Measurements from ENCODE around the gene UFC1. TPM values are rescaled to one million over a fixed set of nuclear protein-coding genes. Genes with fewer than 3 reads are reported as not detected.

UFC1 gene
- total RNA-seq, 4 donors from 2014 or later = 44.2 to 98.8 (median 80.2) TPM

- Histone ChIP-seq H3K27ac (peak overlapping the region; percentile 86), H3K4me3 (peak overlapping the region; percentile 71), H3K9me3 (no peaks in the 10 kb centered on the region), H3K4me1 (peaks cover 52% of the 10 kb centered on the region), H3K27me3 (no peaks in the 10 kb centered on the region), H3K36me3 (peaks cover 28% of the 10 kb centered on the region)
- TF ChIP-seq POLR2AphosphoS5 (IDR thresholded peaks at IDR 0.05) = no peak
- no peak for TF ChIP-seq POLR2A (IDR thresholded peaks at IDR 0.05)
- TF ChIP-seq EP300 (IDR thresholded peaks at IDR 0.05) = no peak
- no peak for TF ChIP-seq CTCF (IDR thresholded peaks at IDR 0.05)
- DNase-seq (ENCODE audit: low spot score in 2 of 2) = no peak
- WGBS = 58% methylated on average over 9 of the region's 9 CpGs
These were observed 24.1 kb downstream of the UFC1 start for GRCh38 chr1:161177936-161178244.

GRCh38 chr1:161179698-161180097 lies 25.9 kb downstream of the UFC1 start:
- Histone ChIP-seq H3K27me3 (no peaks in the 10 kb centered on the region), H3K36me3 (peaks cover 12% of the 10 kb centered on the region), H3K4me1 (peaks cover 52% of the 10 kb centered on the region), H3K27ac (no peak overlapping the region), H3K9me3 (no peaks in the 10 kb centered on the region), H3K4me3 (no peak overlapping the region)
- TF ChIP-seq CTCF (IDR thresholded peaks at IDR 0.05) = no peak
- no peak for TF ChIP-seq POLR2A (IDR thresholded peaks at IDR 0.05)
- no peak for TF ChIP-seq EP300 (IDR thresholded peaks at IDR 0.05)
- 65% methylated on average over 3 of the region's 3 CpGs for WGBS
- no peak for DNase-seq (ENCODE audit: low spot score in 2 of 2)

GRCh38 chr1:161180639-161181038 lies 26.9 kb downstream of the UFC1 start:
- peaks cover 57% of the 10 kb centered on the region for H3K4me1 ChIP-seq
- WGBS = 64% methylated on average over 1 of the region's 1 CpG
- no peak overlapping the region for H3K27ac ChIP-seq
- peaks cover 2% of the 10 kb centered on the region for H3K36me3 ChIP-seq
- H3K4me3 ChIP-seq = no peak overlapping the region
- TF ChIP-seq CTCF (IDR thresholded peaks at IDR 0.05) = peak in 1 of 2 donors; percentile 11
- TF ChIP-seq POLR2AphosphoS5 (IDR thresholded peaks at IDR 0.05) = no peak
- TF ChIP-seq POLR2A (IDR thresholded peaks at IDR 0.05) = no peak
- no peaks in the 10 kb centered on the region for H3K9me3 ChIP-seq
- DNase-seq (ENCODE audit: low spot score in 2 of 2) = no peak
- H3K27me3 ChIP-seq = no peaks in the 10 kb centered on the region

GRCh38 chr1:161182214-161182613 lies 28.4 kb downstream of the UFC1 start:
- H3K4me3 ChIP-seq = no peak overlapping the region
- no peaks in the 10 kb centered on the region for H3K9me3 ChIP-seq
- no peak for DNase-seq (ENCODE audit: low spot score in 2 of 2)
- H3K27ac ChIP-seq = no peak overlapping the region
- 80% methylated on average over 1 of the region's 1 CpG for WGBS
- TF ChIP-seq POLR2AphosphoS5 (IDR thresholded peaks at IDR 0.05) = no peak
- no peaks in the 10 kb centered on the region for H3K27me3 ChIP-seq
- peaks cover 56% of the 10 kb centered on the region for H3K4me1 ChIP-seq
- no peaks in the 10 kb centered on the region for H3K36me3 ChIP-seq

- 4% methylated on average over 3 of the region's 3 CpGs for WGBS
- peak in 1 of 2 donors; percentile 91 for DNase-seq (ENCODE audit: low spot score in 2 of 2)
- TF ChIP-seq POLR2AphosphoS5 (IDR thresholded peaks at IDR 0.05) = no peak
- TF ChIP-seq CTCF (IDR thresholded peaks at IDR 0.05) = no peak
- TF ChIP-seq POLR2A (IDR thresholded peaks at IDR 0.05) = no peak
- TF ChIP-seq EP300 (IDR thresholded peaks at IDR 0.05) = no peak
These were observed 31.5 kb downstream of the UFC1 start for GRCh38 chr1:161185282-161185682.

GRCh38 chr1:161185732-161186311 lies 32.0 kb downstream of the UFC1 start:
- TF ChIP-seq POLR2A (IDR thresholded peaks at IDR 0.05) (no peak), POLR2AphosphoS5 (IDR thresholded peaks at IDR 0.05) (no peak), EP300 (IDR thresholded peaks at IDR 0.05) (no peak), CTCF (IDR thresholded peaks at IDR 0.05) (no peak)
- no peaks in the 10 kb centered on the region for H3K27me3 ChIP-seq
- H3K4me1 ChIP-seq = peaks cover 61% of the 10 kb centered on the region
- H3K4me3 ChIP-seq = no peak overlapping the region
- no peaks in the 10 kb centered on the region for H3K36me3 ChIP-seq
- WGBS = 28% methylated on average over 2 of the region's 2 CpGs
- peak overlapping the region; percentile 70 for H3K27ac ChIP-seq
- H3K9me3 ChIP-seq = no peaks in the 10 kb centered on the region
- no peak for DNase-seq (ENCODE audit: low spot score in 2 of 2)

More at GRCh38 chr1:161185282-161185682, 31.5 kb downstream of the UFC1 start:
- Histone ChIP-seq H3K4me3 (no peak overlapping the region), H3K4me1 (peaks cover 60% of the 10 kb centered on the region), H3K27ac (peak overlapping the region; percentile 70), H3K27me3 (no peaks in the 10 kb centered on the region), H3K36me3 (no peaks in the 10 kb centered on the region), H3K9me3 (no peaks in the 10 kb centered on the region)
